ENCODE results near the gene LIMA1. TPM values are rescaled to one million over a fixed set of nuclear protein-coding genes. Genes with fewer than 3 reads are reported as not detected.
"Not testable (repeated sequence)": the region's sequence is repeated elsewhere in the genome, so short reads cannot be mapped to it uniquely, and the experiment has no call there.

LIMA1 gene
- 10 to 100 TPM; 53.0 to 75.4 (median 66.7) TPM for total RNA-seq

DNA sequence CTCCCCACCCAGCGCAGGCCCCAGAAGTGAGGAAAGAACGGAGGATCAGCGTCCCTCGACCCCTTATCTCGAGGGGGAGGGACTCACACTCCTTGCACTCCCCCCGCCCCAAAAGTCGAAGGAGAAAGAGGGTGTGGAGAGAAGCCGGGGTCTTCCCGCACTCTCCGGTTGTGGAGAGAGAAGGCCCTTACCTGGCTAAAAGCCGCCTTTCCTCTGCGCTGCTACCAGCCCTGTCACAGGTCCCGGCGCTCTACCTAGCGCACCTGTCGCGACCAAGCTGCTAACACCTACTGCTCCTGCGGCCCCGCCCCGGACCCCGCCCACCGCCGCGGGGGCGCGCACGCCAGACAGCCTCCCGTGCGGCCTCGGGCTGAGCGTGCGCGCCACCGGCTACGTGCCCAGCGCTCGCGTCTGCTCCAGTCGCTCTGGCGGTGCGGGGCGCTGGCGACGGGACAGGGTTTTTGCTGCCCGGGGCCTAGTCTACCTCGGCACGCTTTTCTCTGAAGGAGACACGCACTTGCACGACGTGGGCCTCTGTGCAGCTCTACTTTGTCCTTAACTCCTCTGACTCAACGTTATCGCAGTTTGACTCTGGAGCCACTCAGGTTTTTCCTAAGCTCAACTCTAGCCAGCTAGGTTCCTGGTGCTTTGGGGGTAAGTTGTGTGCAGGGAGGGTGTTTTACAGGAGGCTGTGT, at the start of gene LIMA1:
Gene LIMA1 (minus strand): TSS at position 292 of the 695 bp plus-strand sequence. CDS start 34,769 bp downstream, outside the sequence.
- H3K27ac ChIP-seq = peak within 1 kb of the TSS; percentile 72 to 83 (median 77)
- H3K4me3 ChIP-seq (replicated peaks in 1 of 3) = peak within 1 kb of the TSS; percentile 73 to 99 (median 84)
- H3K27me3 ChIP-seq = no peaks in the 10 kb centered on the region
- intact Hi-C loops (cut with DNase I) = no loop called here
- no peaks in the 10 kb centered on the region for H3K36me3 ChIP-seq
- no peaks in the 10 kb centered on the region for H3K9me3 ChIP-seq
- peaks cover 0 to 30% of the 10 kb centered on the region in 2 donors for H3K4me1 ChIP-seq
- DNase-seq = peak; percentile 96
- 0 to 2% methylated on average over 11 to 41 of the region's 52 CpGs for WGBS, 2 donors
- TF ChIP-seq, protein P1, sequence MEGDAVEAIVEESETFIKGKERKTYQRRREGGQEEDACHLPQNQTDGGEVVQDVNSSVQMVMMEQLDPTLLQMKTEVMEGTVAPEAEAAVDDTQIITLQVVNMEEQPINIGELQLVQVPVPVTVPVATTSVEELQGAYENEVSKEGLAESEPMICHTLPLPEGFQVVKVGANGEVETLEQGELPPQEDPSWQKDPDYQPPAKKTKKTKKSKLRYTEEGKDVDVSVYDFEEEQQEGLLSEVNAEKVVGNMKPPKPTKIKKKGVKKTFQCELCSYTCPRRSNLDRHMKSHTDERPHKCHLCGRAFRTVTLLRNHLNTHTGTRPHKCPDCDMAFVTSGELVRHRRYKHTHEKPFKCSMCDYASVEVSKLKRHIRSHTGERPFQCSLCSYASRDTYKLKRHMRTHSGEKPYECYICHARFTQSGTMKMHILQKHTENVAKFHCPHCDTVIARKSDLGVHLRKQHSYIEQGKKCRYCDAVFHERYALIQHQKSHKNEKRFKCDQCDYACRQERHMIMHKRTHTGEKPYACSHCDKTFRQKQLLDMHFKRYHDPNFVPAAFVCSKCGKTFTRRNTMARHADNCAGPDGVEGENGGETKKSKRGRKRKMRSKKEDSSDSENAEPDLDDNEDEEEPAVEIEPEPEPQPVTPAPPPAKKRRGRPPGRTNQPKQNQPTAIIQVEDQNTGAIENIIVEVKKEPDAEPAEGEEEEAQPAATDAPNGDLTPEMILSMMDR (IDR thresholded peaks at IDR 0.05) = peak in 3 of 6 experiments; percentile 14 to 83 (median 48)
- peak; percentile 29 to 95 for TF ChIP-seq POLR2A (IDR thresholded peaks at IDR 0.05)

DNA sequence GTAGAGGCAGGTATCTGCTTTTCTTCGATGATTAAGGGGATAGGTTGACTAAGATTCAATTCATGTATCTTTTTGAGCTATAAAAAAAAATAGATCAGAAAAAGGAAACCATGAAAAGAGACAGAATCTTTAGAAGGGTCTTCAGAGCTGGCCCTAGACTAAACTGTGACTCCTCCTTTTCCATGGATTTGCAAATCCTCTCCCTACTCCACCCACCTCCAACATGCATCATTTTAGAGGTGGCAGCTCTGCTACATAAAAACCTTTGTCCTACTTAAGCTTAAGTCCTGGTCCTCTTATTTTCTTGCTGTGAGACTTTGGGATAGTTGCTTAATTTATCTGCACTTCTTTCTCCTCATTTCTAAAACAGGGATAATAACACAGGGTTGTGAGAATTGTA, 48.4 kb upstream of the LIMA1 start:
- intact Hi-C loops (cut with DNase I) = no loop called here
- Histone ChIP-seq H3K4me1 (peaks cover 2 to 3% of the 10 kb centered on the region in 2 donors), H3K9me3 (no peaks in the 10 kb centered on the region), H3K36me3 (no peaks in the 10 kb centered on the region), H3K4me3 (replicated peaks in 1 of 3) (no peak overlapping the region), H3K27ac (no peak overlapping the region), H3K27me3 (no peaks in the 10 kb centered on the region)
- TF ChIP-seq, protein P1 (IDR thresholded peaks at IDR 0.05) = no peak
- no peak for TF ChIP-seq POLR2A (IDR thresholded peaks at IDR 0.05)
- WGBS, 2 donors = 96 to 100% methylated on average over 1 of the region's 1 CpG
- DNase-seq = no peak

DNA sequence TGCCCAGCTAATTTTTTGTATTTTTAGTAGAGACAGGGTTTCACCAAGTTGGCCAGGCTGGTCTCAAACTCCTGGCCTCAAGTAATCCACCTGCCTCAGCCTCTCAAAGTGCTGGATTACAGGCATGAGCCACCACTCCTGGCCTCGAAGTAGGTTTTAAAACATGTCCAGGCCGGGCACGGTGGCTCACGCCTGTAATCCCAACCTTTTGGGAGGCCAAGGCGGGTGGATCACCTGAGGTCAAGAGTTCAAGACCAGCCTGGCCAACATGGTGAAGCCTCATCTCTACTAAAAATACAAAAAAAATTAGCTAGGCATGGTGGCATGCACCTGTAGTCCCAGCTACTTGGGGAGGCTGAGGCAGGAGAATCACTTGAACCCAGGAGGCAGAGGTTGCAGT, 45.3 kb upstream of the LIMA1 start:
- WGBS, 2 donors = 90 to 100% methylated on average over 5 of the region's 5 CpGs

DNA sequence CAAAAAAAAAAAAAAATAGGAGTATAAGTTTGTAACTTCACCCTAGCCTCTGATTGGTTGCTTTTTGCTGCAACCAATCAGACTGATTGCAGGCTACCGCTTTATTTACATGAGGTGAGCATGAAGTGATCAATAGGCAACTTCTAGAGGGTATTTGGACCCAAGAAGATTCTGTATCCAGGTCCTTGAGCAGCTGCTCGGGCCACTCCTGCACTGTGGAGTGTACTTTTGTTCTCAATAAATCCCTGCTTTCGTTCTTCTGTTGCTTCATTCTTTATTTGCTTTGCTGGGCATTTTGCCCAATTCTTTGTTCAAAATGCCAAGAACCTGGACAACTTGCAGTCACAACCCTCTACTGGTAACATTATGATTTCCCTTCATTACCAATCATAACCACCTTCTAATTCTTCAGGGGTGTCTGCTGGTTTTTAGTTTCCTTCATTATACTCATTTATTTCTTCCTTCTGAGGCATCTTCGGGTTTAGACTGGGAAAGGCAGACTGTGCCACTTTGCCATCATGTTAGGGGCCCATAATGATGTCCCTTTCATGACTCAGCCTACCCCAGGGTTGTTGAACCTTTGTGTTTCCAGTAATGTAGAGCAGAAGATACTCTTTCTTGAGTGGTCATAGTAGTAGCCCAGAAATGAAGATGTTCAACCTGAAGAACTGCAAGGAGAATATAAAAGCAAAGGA, 43.4 kb upstream of the LIMA1 start:
- intact Hi-C loops (cut with DNase I) = no loop called here
- no peak overlapping the region for H3K4me3 ChIP-seq (replicated peaks in 1 of 3)
- no peak overlapping the region for H3K27ac ChIP-seq
- H3K9me3 ChIP-seq = no peaks in the 10 kb centered on the region
- H3K4me1 ChIP-seq = peaks cover 5 to 10% of the 10 kb centered on the region in 2 donors
- peak; percentile 53 for DNase-seq
- no peaks in the 10 kb centered on the region for H3K36me3 ChIP-seq
- WGBS, 2 donors = 35 to 40% methylated on average over 4 of the region's 4 CpGs
- no peak for TF ChIP-seq POLR2A (IDR thresholded peaks at IDR 0.05)
- TF ChIP-seq, protein P1 (IDR thresholded peaks at IDR 0.05) = peak in 1 of 6 experiments; percentile 10
- no peaks in the 10 kb centered on the region for H3K27me3 ChIP-seq

More for the DNA sequence above, 45.3 kb upstream of the LIMA1 start:
- H3K4me1 ChIP-seq = peaks cover 5 to 10% of the 10 kb centered on the region in 2 donors
- H3K4me3 ChIP-seq (replicated peaks in 1 of 3); intact Hi-C loops (cut with DNase I); H3K9me3 ChIP-seq; H3K27me3 ChIP-seq; H3K36me3 ChIP-seq; H3K27ac ChIP-seq; DNase-seq: not testable (repeated sequence)

DNA sequence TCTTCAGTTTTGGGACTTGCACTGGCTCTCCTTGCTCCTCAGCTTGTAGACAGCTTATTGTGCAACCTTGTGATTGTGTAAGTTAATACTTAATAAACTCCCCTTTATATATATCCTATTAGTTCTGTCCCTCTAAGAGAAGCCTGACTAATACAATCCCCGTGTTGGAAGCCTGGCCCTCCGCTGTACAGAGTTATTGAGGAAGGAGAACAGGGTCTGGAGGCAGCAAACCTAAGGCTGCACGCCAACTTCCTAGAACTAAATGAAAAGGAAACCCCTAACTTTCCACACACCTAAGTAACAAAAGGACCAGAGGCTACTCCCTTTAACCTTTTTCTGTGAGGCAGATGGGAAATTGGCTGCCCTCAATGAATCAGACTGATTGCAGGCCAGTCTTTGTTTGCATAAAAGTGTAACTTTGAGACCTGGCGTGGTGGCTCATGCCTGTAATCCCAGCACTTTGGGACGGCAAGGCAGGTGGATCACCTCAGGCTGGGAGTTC, 42.6 kb upstream of the LIMA1 start:
- no peak for DNase-seq
- Histone ChIP-seq H3K36me3 (no peaks in the 10 kb centered on the region), H3K27ac (no peak overlapping the region), H3K27me3 (no peaks in the 10 kb centered on the region), H3K4me3 (replicated peaks in 1 of 3) (no peak overlapping the region), H3K4me1 (peaks cover 5 to 10% of the 10 kb centered on the region in 2 donors), H3K9me3 (no peaks in the 10 kb centered on the region)
- TF ChIP-seq, protein P1 (IDR thresholded peaks at IDR 0.05) = no peak
- TF ChIP-seq POLR2A (IDR thresholded peaks at IDR 0.05) = no peak
- intact Hi-C loops (cut with DNase I) = no loop called here
- 84 to 95% methylated on average over 5 of the region's 5 CpGs for WGBS, 2 donors

DNA sequence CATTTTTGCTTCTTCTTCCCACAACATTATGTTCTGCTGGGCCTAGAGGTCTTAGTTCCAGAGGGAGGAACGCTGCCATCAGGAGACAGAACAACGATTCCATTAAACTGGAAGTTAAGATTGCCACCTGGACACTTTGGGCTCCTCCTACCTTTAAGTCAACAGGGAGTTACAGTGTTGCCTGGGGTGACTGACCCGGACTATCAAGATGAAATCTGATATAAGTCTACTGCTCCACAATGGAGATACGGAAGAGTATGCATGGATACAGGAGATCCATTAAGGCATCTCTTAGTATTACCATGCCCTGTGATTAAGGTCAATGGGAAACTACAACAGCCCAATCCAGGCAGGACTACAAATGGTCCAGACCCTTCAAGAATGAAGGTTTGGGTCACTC, 41.5 kb upstream of the LIMA1 start:
- intact Hi-C loops (cut with DNase I); H3K27ac ChIP-seq; H3K4me3 ChIP-seq (replicated peaks in 1 of 3); H3K36me3 ChIP-seq; H3K9me3 ChIP-seq; DNase-seq; H3K27me3 ChIP-seq: not testable (repeated sequence)
- 95 to 96% methylated on average over 4 of the region's 4 CpGs for WGBS, 2 donors
- peaks cover 5 to 10% of the 10 kb centered on the region in 2 donors for H3K4me1 ChIP-seq

DNA sequence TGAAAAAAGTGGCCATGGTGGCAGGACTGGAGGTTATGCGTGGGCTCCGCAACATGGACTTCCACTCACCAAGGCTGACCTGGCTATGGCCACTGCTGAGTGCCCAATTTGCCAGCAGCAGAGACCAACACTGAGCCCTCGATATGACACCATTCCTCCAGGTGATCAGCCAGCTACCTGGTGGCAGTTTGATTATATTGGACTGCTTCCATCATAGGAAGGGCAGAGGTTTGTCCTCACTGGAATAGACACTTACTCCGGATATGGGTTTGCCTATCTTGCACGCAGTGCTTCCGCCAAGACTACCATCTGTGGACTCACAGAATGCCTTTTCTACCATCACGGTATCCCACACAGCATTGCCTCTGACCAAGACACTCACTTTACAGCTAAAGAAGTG, 40.8 kb upstream of the LIMA1 start:
- H3K9me3 ChIP-seq; H3K4me3 ChIP-seq (replicated peaks in 1 of 3); intact Hi-C loops (cut with DNase I); H3K27me3 ChIP-seq; H3K27ac ChIP-seq; H3K36me3 ChIP-seq; DNase-seq: not testable (repeated sequence)
- H3K4me1 ChIP-seq = peaks cover 5 to 10% of the 10 kb centered on the region in 2 donors
- WGBS, 2 donors = 93 to 98% methylated on average over 7 of the region's 7 CpGs

All from thyroid gland (tissue), 4 donors.